SK-N-MC (cell line): Measurements from ENCODE around the gene PSMC3.

Experiments used
- DNase-seq: peaks from one replicate; pipeline ENCODE4 v3.0.0-alpha.2; 2011; ENCODE audit warnings: low read depth, low spot score
- H3K27ac ChIP-seq: fragments of 200-600 bp; sonication (generic); 2 replicates; pipeline ENCODE4 v1.5.1; 2016; ENCODE audit warnings: mixed run types
- H3K36me3 ChIP-seq: fragments of 200-600 bp; sonication (generic); 2 replicates; pipeline ENCODE4 v1.6.1; 2017; ENCODE audit warnings: antibody characterized with exemption, low read length, mixed read lengths; ENCODE audit not compliant: insufficient read depth
- H3K4me3 ChIP-seq: fragments of 200-600 bp; sonication (generic); 2 replicates; pipeline ENCODE4 v1.5.1; 2016
- H3K9ac ChIP-seq: fragments of 200-600 bp; sonication (generic); 2 replicates; pipeline ENCODE4 v1.8.0; 2017; ENCODE audit warnings: mixed run types, mixed read lengths; ENCODE audit not compliant: insufficient read length
- H3K9me3 ChIP-seq: fragments of 200-600 bp; sonication (generic); 2 replicates; pipeline ENCODE4 v1.6.1; 2017; ENCODE audit warnings: low read depth, mild to moderate bottlenecking, antibody characterized with exemption, low read length, moderate library complexity, mixed read lengths
- EZH2 ChIP-seq: fragments of 200-600 bp; sonication (generic); IDR thresholded peaks from one replicate; pipeline ENCODE4 v1.6.1; 2017; ENCODE audit warnings: antibody characterized with exemption
- FOXP2 ChIP-seq: optimal IDR thresholded peaks from 2 replicates; pipeline ENCODE3; 2011; ENCODE audit warnings: mild to moderate bottlenecking, moderate library complexity; ENCODE audit not compliant: insufficient read depth; ENCODE audit errors: extremely low read length, control extremely low read depth
- POLR2AphosphoS5 ChIP-seq: IDR thresholded peaks from 2 replicates; pipeline ENCODE4 v1.6.1; 2012; ENCODE audit warnings: mild to moderate bottlenecking, low read depth, low read length, borderline replicate concordance

The PSMC3 gene

GRCh38 chr11:47447906-47448305, 21.7 kb upstream of the PSMC3 start:
- Histone ChIP-seq H3K9me3 (no peaks in the 10 kb centered on the region), H3K4me3 (no peak overlapping the region), H3K36me3 (no peaks in the 10 kb centered on the region), H3K27ac (no peak overlapping the region), H3K9ac (no peak overlapping the region)
- TF ChIP-seq POLR2AphosphoS5, result no peak
- TF ChIP-seq EZH2, result no peak
- TF ChIP-seq FOXP2, result no peak
- no peak for DNase-seq

DNA sequence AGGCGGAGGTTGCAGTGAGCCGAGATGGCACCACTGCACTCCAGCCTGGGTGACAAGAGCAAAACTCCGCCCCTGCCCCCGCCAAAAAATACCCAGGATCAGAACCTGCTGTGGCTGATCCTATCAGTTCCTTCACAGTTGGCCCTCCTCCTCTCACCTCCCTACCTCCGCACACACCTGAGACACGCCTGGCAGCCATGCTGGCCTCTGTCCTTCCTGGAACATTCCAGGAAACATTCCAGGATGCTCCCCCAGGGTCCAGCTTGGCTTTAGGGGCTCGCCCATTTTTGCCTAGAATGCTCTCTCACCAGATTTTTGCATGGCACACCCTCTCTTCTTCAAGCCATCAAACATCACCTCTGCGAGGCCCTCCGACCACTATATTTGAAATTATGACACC, 20.6 kb upstream of the PSMC3 start:
- Histone ChIP-seq H3K9ac (no peak overlapping the region), H3K27ac (no peak overlapping the region), H3K9me3 (no peaks in the 10 kb centered on the region), H3K36me3 (no peaks in the 10 kb centered on the region), H3K4me3 (no peak overlapping the region)
- no peak for TF ChIP-seq EZH2
- DNase-seq, result no peak

- Histone ChIP-seq H3K4me3 (no peak overlapping the region), H3K9ac (no peak overlapping the region), H3K9me3 (no peaks in the 10 kb centered on the region), H3K36me3 (no peaks in the 10 kb centered on the region), H3K27ac (no peak overlapping the region)
- no peak for DNase-seq
- TF ChIP-seq POLR2AphosphoS5, result no peak
Measured at GRCh38 chr11:47445840-47446239, 19.6 kb upstream of the PSMC3 start.

DNA sequence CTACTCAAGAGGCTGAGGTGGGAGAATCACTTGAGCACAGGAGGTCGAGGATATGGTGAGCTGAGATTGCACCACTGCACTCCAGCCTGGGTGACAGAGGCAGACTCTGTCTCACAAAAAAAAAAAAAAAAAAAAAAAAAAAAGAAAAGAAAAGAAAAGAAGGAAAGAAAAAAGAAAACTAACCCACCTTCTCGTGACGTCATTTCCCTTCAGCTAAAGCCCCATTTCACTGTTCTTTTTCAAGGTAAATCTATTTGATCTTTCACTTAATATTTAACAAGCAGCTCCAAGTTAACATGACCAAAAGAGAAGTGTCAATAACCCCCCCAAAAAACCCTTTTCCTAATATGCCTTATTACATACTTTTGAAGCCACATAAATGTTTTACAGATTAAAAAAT, 17.6 kb upstream of the PSMC3 start:
- Histone ChIP-seq H3K4me3 (no peak overlapping the region), H3K9me3 (no peaks in the 10 kb centered on the region), H3K9ac (no peak overlapping the region), H3K27ac (no peak overlapping the region), H3K36me3 (no peaks in the 10 kb centered on the region)
- DNase-seq, result no peak
- TF ChIP-seq EZH2 (no peak), FOXP2 (no peak), POLR2AphosphoS5 (no peak)

- DNase-seq, result no peak
- TF ChIP-seq POLR2AphosphoS5 (no peak), EZH2 (no peak), FOXP2 (no peak)
Measured at GRCh38 chr11:47443028-47443700, 16.9 kb upstream of the PSMC3 start.

GRCh38 chr11:47442514-47442913, 16.3 kb upstream of the PSMC3 start:
- no peak overlapping the region for H3K27ac ChIP-seq
- no peaks in the 10 kb centered on the region for H3K36me3 ChIP-seq
- DNase-seq, result no peak
- TF ChIP-seq POLR2AphosphoS5 (no peak), FOXP2 (no peak), EZH2 (no peak)
- H3K9ac ChIP-seq, result no peak overlapping the region
- no peak overlapping the region for H3K4me3 ChIP-seq
- H3K9me3 ChIP-seq, result no peaks in the 10 kb centered on the region

More at GRCh38 chr11:47443028-47443700, 16.9 kb upstream of the PSMC3 start:
- H3K9me3 ChIP-seq, result no peaks in the 10 kb centered on the region
- no peak overlapping the region for H3K9ac ChIP-seq
- no peak overlapping the region for H3K27ac ChIP-seq
- no peak overlapping the region for H3K4me3 ChIP-seq
- H3K36me3 ChIP-seq, result no peaks in the 10 kb centered on the region

- Histone ChIP-seq H3K9me3 (no peaks in the 10 kb centered on the region), H3K27ac (no peak overlapping the region), H3K4me3 (no peak overlapping the region), H3K9ac (no peak overlapping the region), H3K36me3 (no peaks in the 10 kb centered on the region)
- no peak for DNase-seq
- TF ChIP-seq EZH2 (no peak), POLR2AphosphoS5 (no peak)
Measured at GRCh38 chr11:47441421-47441820, 15.2 kb upstream of the PSMC3 start.

DNA sequence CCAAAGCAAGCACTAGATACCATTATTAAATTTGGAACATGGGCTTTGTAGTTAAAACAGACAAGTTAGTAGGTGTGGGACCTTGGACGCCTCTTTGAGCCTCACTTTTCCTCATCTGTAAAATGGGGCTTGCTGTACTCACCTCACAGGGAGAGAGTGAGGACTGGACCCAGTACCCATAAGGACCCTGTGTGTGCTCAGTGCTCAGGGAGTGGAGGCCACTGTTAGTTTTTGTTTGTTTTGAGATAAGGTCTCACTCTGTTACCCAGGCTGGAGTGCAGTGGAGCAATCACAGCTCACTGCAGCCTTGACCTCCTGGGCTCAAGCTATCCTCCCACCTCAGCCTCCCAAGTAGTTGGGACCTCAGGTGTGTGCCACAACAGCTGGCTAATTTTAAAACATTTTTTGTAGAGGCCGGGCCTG, 13.8 kb upstream of the PSMC3 start:
- Histone ChIP-seq H3K4me3 (no peak overlapping the region), H3K36me3 (no peaks in the 10 kb centered on the region), H3K9ac (no peak overlapping the region), H3K27ac (no peak overlapping the region), H3K9me3 (no peaks in the 10 kb centered on the region)
- TF ChIP-seq FOXP2 (no peak), POLR2AphosphoS5 (no peak), EZH2 (no peak)
- no peak for DNase-seq

- no peaks in the 10 kb centered on the region for H3K9me3 ChIP-seq
- DNase-seq, result no peak
Measured at GRCh38 chr11:47438721-47439120, 12.5 kb upstream of the PSMC3 start.

More at GRCh38 chr11:47438721-47439120, 12.5 kb upstream of the PSMC3 start:
- no peak overlapping the region for H3K27ac ChIP-seq
- no peak overlapping the region for H3K9ac ChIP-seq
- H3K4me3 ChIP-seq, result no peak overlapping the region
- H3K36me3 ChIP-seq, result no peaks in the 10 kb centered on the region
- no peak for TF ChIP-seq EZH2
- TF ChIP-seq POLR2AphosphoS5, result no peak
- TF ChIP-seq FOXP2, result no peak
